Measurements from ENCODE around the gene RNLS.

DNA sequence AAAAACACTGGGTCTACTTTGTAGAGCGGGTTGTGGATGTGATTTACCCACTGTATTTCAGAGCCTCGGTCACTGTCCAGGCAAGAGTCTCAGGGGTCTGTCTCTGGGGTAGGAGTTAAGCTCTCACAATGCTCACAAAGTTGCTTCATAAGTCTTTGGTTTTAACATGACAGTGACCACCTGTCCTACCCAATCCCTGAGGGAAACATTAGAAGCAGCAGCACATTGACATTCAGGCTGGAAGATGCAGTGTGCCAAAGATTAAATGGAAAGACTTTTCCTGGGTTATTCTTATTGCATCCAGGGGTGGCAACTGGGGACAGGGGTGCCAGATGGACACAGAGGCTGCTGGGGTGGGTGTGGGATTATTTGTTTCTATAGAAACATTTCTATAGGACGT, 330.0 kb downstream of the RNLS start:
- TF ChIP-seq CTCF (IDR thresholded peaks at IDR 0.05), result no peak
- TF ChIP-seq POLR2A (IDR thresholded peaks at IDR 0.05), result no peak
